Central memory CD8-positive, alpha-beta T cell (primary cell): ENCODE measurements around the gene HOXC5.

Experiments
- ATAC-seq: fragments of 150-1000 bp; cut with Tn5 transposase; replicated peaks from 2 replicates; pipeline ENCODE4 v1.10.0; 2022; ENCODE audit warnings: mild to moderate bottlenecking, moderate FRiP score, moderate number of reproducible peaks; ENCODE audit not compliant: poor library complexity, severe bottlenecking; ENCODE audit errors: extremely low read depth
- DNase-seq, 2 donors: peaks; one replicate each; pipeline ENCODE4 v3.0.0; 2021; ENCODE audit warnings: low spot score in 2 of 2
- H3K27ac Mint-ChIP-seq: one replicate; pipeline ENCODE4 v1.8.0; 2022; ENCODE audit warnings: low read depth, mild to moderate bottlenecking, moderate library complexity, mixed read lengths
- H3K27me3 Mint-ChIP-seq: one replicate; pipeline ENCODE4 v1.8.0; 2022; ENCODE audit warnings: mixed read lengths
- H3K36me3 Mint-ChIP-seq: one replicate; pipeline ENCODE4 v1.8.0; 2022; ENCODE audit warnings: mild to moderate bottlenecking, moderate library complexity, mixed read lengths; ENCODE audit not compliant: insufficient read depth
- H3K4me1 Mint-ChIP-seq: one replicate; pipeline ENCODE4 v1.8.0; 2022; ENCODE audit warnings: mixed read lengths
- H3K4me3 Mint-ChIP-seq: one replicate; pipeline ENCODE4 v1.8.0; 2022; ENCODE audit warnings: mild to moderate bottlenecking, moderate library complexity, mixed read lengths
- H3K9me3 Mint-ChIP-seq: one replicate; pipeline ENCODE4 v1.8.0; 2022; ENCODE audit warnings: mixed read lengths

Gene HOXC5

GRCh38 chr12:54047160-54047963 is 14.5 kb downstream of the HOXC5 start:
- DNase-seq (no peak), ATAC-seq (no peak)
- Mint-ChIP-seq H3K4me3 (peak overlapping the region; percentile 52), H3K36me3 (peaks cover 8% of the 10 kb centered on the region), H3K27ac (no peak overlapping the region), H3K27me3 (peaks cover 99% of the 10 kb centered on the region), H3K4me1 (peaks cover 30% of the 10 kb centered on the region), H3K9me3 (no peaks in the 10 kb centered on the region)

GRCh38 chr12:54047964-54048303 is 15.1 kb downstream of the HOXC5 start:
- Mint-ChIP-seq H3K4me3 (no peak overlapping the region), H3K36me3 (peaks cover 10% of the 10 kb centered on the region), H3K9me3 (no peaks in the 10 kb centered on the region), H3K27ac (no peak overlapping the region), H3K4me1 (peaks cover 36% of the 10 kb centered on the region), H3K27me3 (peaks cover 94% of the 10 kb centered on the region)
- no peak for ATAC-seq
- DNase-seq, result no peak

- H3K27ac Mint-ChIP-seq, result no peak overlapping the region
- H3K4me3 Mint-ChIP-seq, result no peak overlapping the region
- no peaks in the 10 kb centered on the region for H3K9me3 Mint-ChIP-seq
- H3K36me3 Mint-ChIP-seq, result peaks cover 12% of the 10 kb centered on the region
- ATAC-seq, result no peak
- peaks cover 38% of the 10 kb centered on the region for H3K4me1 Mint-ChIP-seq
- no peak for DNase-seq
- H3K27me3 Mint-ChIP-seq, result peaks cover 88% of the 10 kb centered on the region
Measured at GRCh38 chr12:54048406-54049093, 15.7 kb downstream of the HOXC5 start.

GRCh38 chr12:54049108-54049507 is 16.3 kb downstream of the HOXC5 start:
- ATAC-seq (no peak), DNase-seq (no peak)
- Mint-ChIP-seq H3K27me3 (peaks cover 82% of the 10 kb centered on the region), H3K27ac (no peak overlapping the region), H3K4me1 (peaks cover 35% of the 10 kb centered on the region), H3K4me3 (no peak overlapping the region), H3K36me3 (peaks cover 13% of the 10 kb centered on the region), H3K9me3 (no peaks in the 10 kb centered on the region)

GRCh38 chr12:54050482-54050810 is 17.6 kb downstream of the HOXC5 start:
- Mint-ChIP-seq H3K27me3 (peaks cover 74% of the 10 kb centered on the region), H3K27ac (no peak overlapping the region), H3K4me3 (peak overlapping the region; percentile 34), H3K9me3 (no peaks in the 10 kb centered on the region), H3K36me3 (peaks cover 17% of the 10 kb centered on the region), H3K4me1 (peaks cover 37% of the 10 kb centered on the region)
- DNase-seq (no peak), ATAC-seq (no peak)

- DNase-seq (no peak), ATAC-seq (no peak)
- H3K36me3 Mint-ChIP-seq, result peaks cover 17% of the 10 kb centered on the region
- H3K27me3 Mint-ChIP-seq, result peaks cover 66% of the 10 kb centered on the region
- H3K27ac Mint-ChIP-seq, result peak overlapping the region; percentile 29
- H3K9me3 Mint-ChIP-seq, result no peaks in the 10 kb centered on the region
- H3K4me1 Mint-ChIP-seq, result peaks cover 37% of the 10 kb centered on the region
- H3K4me3 Mint-ChIP-seq, result peak overlapping the region; percentile 34
Measured at GRCh38 chr12:54051026-54051842, 18.4 kb downstream of the HOXC5 start.

GRCh38 chr12:54051874-54052437 is 19.1 kb downstream of the HOXC5 start:
- Mint-ChIP-seq H3K27me3 (peaks cover 59% of the 10 kb centered on the region), H3K4me3 (peak overlapping the region; percentile 91), H3K4me1 (peaks cover 37% of the 10 kb centered on the region), H3K27ac (peak overlapping the region; percentile 92), H3K9me3 (no peaks in the 10 kb centered on the region), H3K36me3 (peaks cover 17% of the 10 kb centered on the region)
- no peak for DNase-seq
- no peak for ATAC-seq

GRCh38 chr12:54052438-54053002 is 19.7 kb downstream of the HOXC5 start:
- ATAC-seq, result no peak
- peak overlapping the region; percentile 91 for H3K4me3 Mint-ChIP-seq
- peaks cover 43% of the 10 kb centered on the region for H3K4me1 Mint-ChIP-seq

GRCh38 chr12:54053003-54053750 is 20.3 kb downstream of the HOXC5 start:
- Mint-ChIP-seq H3K4me3 (peak overlapping the region; percentile 91), H3K27ac (peak overlapping the region; percentile 92), H3K27me3 (peaks cover 49% of the 10 kb centered on the region), H3K4me1 (peaks cover 47% of the 10 kb centered on the region), H3K9me3 (no peaks in the 10 kb centered on the region), H3K36me3 (peaks cover 15% of the 10 kb centered on the region)
- ATAC-seq, result peak; percentile 59
- peak in 1 of 2 donors; percentile 42 for DNase-seq

More at GRCh38 chr12:54052438-54053002, 19.7 kb downstream of the HOXC5 start:
- Mint-ChIP-seq H3K27me3 (peaks cover 54% of the 10 kb centered on the region), H3K27ac (peak overlapping the region; percentile 92), H3K36me3 (peaks cover 15% of the 10 kb centered on the region), H3K9me3 (no peaks in the 10 kb centered on the region)
- no peak for DNase-seq

GRCh38 chr12:54053751-54054741 is 21.2 kb downstream of the HOXC5 start, which contains the start of gene HOXC4:
TSS of gene HOXC4 (plus strand) at chr12:54053835. CDS start at chr12:54053923, 88 bp downstream.
- Mint-ChIP-seq H3K9me3 (no peaks in the 10 kb centered on the region), H3K4me1 (peaks cover 47% of the 10 kb centered on the region), H3K4me3 (peak within 1 kb of the TSS; percentile 91), H3K27ac (peak within 1 kb of the TSS; percentile 92), H3K27me3 (peaks cover 49% of the 10 kb centered on the region), H3K36me3 (peaks cover 15% of the 10 kb centered on the region)
- ATAC-seq (peak; percentile 83), DNase-seq (no peak)

- peaks cover 49% of the 10 kb centered on the region for H3K27me3 Mint-ChIP-seq
- no peak for ATAC-seq
- H3K36me3 Mint-ChIP-seq, result peaks cover 15% of the 10 kb centered on the region
- peak overlapping the region; percentile 91 for H3K4me3 Mint-ChIP-seq
- no peak for DNase-seq
- H3K9me3 Mint-ChIP-seq, result no peaks in the 10 kb centered on the region
- peak overlapping the region; percentile 92 for H3K27ac Mint-ChIP-seq
- peaks cover 46% of the 10 kb centered on the region for H3K4me1 Mint-ChIP-seq
Measured at GRCh38 chr12:54054742-54055194, 21.9 kb downstream of the HOXC5 start.
